K562 (cell line): ENCODE data around the gene TNFAIP6. TPM values are rescaled to one million over a fixed set of nuclear protein-coding genes. Genes with fewer than 3 reads are reported as not detected.

ENCODE experiments used
- FIP1L1 ChIP-seq: fragments of 200-400 bp; formaldehyde crosslinking; IDR thresholded peaks from 2 replicates; pipeline ENCODE4 v1.6.1; 2018; ENCODE audit warnings: mild to moderate bottlenecking, low read depth, low read length; ENCODE audit not compliant: poor library complexity, severe bottlenecking
- RBM22 ChIP-seq: fragments of 200-400 bp; formaldehyde crosslinking; IDR thresholded peaks from 2 replicates; pipeline ENCODE4 v1.6.1; 2018; ENCODE audit warnings: low read length, low read depth; ENCODE audit not compliant: poor library complexity, severe bottlenecking
- SMAD2 ChIP-seq: fragments of 150-350 bp; IDR thresholded peaks from 2 replicates; pipeline ENCODE4 v1.6.1; 2014; ENCODE audit warnings: low read depth, mild to moderate bottlenecking, low read length
- ZNF217 ChIP-seq: sonication (generic); formaldehyde crosslinking; IDR thresholded peaks from 2 replicates; pipeline ENCODE4 v1.8.0; 2022; ENCODE audit warnings: mild to moderate bottlenecking, missing genetic modification reagents
- polyA plus RNA-seq, 8 experiments: library from polyadenylated mRNA; depleted of rRNA in 4 of 8; stranded (reverse) in 5 of 8; unstranded in 3 of 8; fragments of >200 nt; fragmentation: Nextera tagmentation in 2 of 8; fragmentation: Illumina TruSeq in 1 of 8; extraction: Ambion mirVana in 2 of 8; extraction: Trizol in 1 of 8; gene quantifications; 2 replicates each; pipeline versions ENCODE4 v1.2.1 to v1.2.3, GENCODE V29; 2011 to 2014; ENCODE audit warnings: inconsistent platforms in 1 of 8, missing spikeins in 1 of 8
- total RNA-seq, 7 experiments: library from RNA; depleted of rRNA in 6 of 7; stranded (reverse); fragments of >200 nt in 6 of 7; fragmentation: Illumina TruSeq in 2 of 7; extraction: Trizol in 2 of 7; gene quantifications; 2 replicates each; pipeline versions ENCODE4 v1.2.1 to v1.2.3, GENCODE V29; 2011 to 2021; ENCODE audit warnings: low replicate concordance in 1 of 7
- TF ChIP-seq, protein P1 (sequence below): fragments of 200-600 bp; sonication (generic); IDR thresholded peaks from one replicate; pipeline ENCODE4 v1.6.1; 2012; ENCODE audit warnings: mild to moderate bottlenecking, low read depth, low read length, inconsistent platforms
- TF ChIP-seq, protein P2 (sequence below), 3 experiments: fragments of 200-800 bp in 1 of 3; fragments of 250-450 bp in 1 of 3; fragments of 450-650 bp in 1 of 3; sonication (Bioruptor Pico) in 1 of 3; sonication (Bioruptor generic) in 1 of 3; formaldehyde crosslinking in 1 of 3; IDR thresholded peaks; 2 replicates each; pipeline versions ENCODE4 v1.6.1 to v1.8.0; 2016 to 2022; ENCODE audit warnings: mild to moderate bottlenecking in 2 of 3, missing genetic modification characterization in 2 of 3, missing compliant biosample characterization in 1 of 3, moderate library complexity in 1 of 3
- TF ChIP-seq, protein P3 (sequence below): fragments of 450-650 bp; formaldehyde crosslinking; IDR thresholded peaks from 2 replicates; pipeline ENCODE4 v1.4.0; 2022; ENCODE audit warnings: missing genetic modification characterization

Gene TNFAIP6
- total and polyA plus RNA-seq, 9 of the 15 experiments (the other 6 are each of a cell fraction or from before 2014, with no cell fraction given), result 0.07 to 0.28 (median 0.08) TPM; not detected in 6

DNA sequence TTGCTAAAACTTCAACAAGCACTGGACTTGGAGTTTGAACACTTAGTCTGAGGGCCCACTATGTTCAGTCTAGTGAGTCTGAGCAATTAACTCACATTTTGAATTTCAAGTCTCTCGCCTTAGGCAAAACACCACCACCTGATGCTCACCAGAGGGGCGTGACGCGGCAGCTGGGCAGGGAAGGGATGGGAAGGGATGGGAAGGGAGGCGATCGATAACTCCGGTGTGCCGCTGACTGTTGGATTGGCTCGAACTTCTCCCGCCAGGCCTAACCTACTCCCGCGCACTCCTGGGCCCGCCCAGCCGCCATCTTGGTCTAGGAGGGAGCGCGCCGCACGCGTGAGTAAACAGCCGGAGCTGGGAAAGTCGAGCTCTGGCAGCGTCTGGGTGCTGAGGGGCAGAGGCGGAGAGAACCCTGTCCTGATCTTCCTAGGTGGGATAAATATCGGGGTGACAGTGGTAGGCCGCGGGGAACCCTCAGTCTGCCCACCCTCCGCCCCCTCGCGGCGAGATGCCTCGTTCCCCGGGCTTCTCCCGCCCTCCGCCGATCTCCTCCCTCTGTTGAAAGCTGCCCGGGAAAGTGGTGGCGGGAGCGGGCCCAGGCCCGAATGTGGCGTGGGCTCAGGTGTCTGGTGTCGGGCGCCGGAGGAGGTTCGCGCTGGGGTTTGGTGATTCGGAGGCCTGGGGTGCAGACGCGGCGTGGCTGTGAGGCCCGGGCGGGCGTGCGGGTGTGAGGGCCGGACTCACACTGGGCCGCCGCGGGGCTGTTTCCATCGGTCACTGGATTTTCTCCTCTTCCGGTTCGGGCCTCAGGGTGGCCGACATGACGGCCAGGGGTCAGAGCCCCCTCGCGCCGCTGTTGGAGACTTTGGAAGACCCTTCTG, 52.5 kb downstream of the TNFAIP6 start, which contains the start of gene RIF1 (continued):
- TF ChIP-seq RBM22 (peak; percentile 95), FIP1L1 (peak; percentile 81), ZNF217 (CRISPR knock-in tag) (peak; percentile 67; the same call in 1 of the 2 replicates), SMAD2 (no peak)
- TF ChIP-seq, protein P1, sequence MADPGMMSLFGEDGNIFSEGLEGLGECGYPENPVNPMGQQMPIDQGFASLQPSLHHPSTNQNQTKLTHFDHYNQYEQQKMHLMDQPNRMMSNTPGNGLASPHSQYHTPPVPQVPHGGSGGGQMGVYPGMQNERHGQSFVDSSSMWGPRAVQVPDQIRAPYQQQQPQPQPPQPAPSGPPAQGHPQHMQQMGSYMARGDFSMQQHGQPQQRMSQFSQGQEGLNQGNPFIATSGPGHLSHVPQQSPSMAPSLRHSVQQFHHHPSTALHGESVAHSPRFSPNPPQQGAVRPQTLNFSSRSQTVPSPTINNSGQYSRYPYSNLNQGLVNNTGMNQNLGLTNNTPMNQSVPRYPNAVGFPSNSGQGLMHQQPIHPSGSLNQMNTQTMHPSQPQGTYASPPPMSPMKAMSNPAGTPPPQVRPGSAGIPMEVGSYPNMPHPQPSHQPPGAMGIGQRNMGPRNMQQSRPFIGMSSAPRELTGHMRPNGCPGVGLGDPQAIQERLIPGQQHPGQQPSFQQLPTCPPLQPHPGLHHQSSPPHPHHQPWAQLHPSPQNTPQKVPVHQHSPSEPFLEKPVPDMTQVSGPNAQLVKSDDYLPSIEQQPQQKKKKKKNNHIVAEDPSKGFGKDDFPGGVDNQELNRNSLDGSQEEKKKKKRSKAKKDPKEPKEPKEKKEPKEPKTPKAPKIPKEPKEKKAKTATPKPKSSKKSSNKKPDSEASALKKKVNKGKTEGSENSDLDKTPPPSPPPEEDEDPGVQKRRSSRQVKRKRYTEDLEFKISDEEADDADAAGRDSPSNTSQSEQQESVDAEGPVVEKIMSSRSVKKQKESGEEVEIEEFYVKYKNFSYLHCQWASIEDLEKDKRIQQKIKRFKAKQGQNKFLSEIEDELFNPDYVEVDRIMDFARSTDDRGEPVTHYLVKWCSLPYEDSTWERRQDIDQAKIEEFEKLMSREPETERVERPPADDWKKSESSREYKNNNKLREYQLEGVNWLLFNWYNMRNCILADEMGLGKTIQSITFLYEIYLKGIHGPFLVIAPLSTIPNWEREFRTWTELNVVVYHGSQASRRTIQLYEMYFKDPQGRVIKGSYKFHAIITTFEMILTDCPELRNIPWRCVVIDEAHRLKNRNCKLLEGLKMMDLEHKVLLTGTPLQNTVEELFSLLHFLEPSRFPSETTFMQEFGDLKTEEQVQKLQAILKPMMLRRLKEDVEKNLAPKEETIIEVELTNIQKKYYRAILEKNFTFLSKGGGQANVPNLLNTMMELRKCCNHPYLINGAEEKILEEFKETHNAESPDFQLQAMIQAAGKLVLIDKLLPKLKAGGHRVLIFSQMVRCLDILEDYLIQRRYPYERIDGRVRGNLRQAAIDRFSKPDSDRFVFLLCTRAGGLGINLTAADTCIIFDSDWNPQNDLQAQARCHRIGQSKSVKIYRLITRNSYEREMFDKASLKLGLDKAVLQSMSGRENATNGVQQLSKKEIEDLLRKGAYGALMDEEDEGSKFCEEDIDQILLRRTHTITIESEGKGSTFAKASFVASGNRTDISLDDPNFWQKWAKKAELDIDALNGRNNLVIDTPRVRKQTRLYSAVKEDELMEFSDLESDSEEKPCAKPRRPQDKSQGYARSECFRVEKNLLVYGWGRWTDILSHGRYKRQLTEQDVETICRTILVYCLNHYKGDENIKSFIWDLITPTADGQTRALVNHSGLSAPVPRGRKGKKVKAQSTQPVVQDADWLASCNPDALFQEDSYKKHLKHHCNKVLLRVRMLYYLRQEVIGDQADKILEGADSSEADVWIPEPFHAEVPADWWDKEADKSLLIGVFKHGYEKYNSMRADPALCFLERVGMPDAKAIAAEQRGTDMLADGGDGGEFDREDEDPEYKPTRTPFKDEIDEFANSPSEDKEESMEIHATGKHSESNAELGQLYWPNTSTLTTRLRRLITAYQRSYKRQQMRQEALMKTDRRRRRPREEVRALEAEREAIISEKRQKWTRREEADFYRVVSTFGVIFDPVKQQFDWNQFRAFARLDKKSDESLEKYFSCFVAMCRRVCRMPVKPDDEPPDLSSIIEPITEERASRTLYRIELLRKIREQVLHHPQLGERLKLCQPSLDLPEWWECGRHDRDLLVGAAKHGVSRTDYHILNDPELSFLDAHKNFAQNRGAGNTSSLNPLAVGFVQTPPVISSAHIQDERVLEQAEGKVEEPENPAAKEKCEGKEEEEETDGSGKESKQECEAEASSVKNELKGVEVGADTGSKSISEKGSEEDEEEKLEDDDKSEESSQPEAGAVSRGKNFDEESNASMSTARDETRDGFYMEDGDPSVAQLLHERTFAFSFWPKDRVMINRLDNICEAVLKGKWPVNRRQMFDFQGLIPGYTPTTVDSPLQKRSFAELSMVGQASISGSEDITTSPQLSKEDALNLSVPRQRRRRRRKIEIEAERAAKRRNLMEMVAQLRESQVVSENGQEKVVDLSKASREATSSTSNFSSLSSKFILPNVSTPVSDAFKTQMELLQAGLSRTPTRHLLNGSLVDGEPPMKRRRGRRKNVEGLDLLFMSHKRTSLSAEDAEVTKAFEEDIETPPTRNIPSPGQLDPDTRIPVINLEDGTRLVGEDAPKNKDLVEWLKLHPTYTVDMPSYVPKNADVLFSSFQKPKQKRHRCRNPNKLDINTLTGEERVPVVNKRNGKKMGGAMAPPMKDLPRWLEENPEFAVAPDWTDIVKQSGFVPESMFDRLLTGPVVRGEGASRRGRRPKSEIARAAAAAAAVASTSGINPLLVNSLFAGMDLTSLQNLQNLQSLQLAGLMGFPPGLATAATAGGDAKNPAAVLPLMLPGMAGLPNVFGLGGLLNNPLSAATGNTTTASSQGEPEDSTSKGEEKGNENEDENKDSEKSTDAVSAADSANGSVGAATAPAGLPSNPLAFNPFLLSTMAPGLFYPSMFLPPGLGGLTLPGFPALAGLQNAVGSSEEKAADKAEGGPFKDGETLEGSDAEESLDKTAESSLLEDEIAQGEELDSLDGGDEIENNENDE, result no peak
- TF ChIP-seq, protein P2, sequence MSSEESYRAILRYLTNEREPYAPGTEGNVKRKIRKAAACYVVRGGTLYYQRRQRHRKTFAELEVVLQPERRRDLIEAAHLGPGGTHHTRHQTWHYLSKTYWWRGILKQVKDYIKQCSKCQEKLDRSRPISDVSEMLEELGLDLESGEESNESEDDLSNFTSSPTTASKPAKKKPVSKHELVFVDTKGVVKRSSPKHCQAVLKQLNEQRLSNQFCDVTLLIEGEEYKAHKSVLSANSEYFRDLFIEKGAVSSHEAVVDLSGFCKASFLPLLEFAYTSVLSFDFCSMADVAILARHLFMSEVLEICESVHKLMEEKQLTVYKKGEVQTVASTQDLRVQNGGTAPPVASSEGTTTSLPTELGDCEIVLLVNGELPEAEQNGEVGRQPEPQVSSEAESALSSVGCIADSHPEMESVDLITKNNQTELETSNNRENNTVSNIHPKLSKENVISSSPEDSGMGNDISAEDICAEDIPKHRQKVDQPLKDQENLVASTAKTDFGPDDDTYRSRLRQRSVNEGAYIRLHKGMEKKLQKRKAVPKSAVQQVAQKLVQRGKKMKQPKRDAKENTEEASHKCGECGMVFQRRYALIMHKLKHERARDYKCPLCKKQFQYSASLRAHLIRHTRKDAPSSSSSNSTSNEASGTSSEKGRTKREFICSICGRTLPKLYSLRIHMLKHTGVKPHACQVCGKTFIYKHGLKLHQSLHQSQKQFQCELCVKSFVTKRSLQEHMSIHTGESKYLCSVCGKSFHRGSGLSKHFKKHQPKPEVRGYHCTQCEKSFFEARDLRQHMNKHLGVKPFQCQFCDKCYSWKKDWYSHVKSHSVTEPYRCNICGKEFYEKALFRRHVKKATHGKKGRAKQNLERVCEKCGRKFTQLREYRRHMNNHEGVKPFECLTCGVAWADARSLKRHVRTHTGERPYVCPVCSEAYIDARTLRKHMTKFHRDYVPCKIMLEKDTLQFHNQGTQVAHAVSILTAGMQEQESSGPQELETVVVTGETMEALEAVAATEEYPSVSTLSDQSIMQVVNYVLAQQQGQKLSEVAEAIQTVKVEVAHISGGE (CRISPR knock-in tag; IDR thresholded peaks at IDR 0.05), result peak in 1 of 3 experiments; percentile 73; a peak in 3 of 6 replicates
- TF ChIP-seq, protein P3, sequence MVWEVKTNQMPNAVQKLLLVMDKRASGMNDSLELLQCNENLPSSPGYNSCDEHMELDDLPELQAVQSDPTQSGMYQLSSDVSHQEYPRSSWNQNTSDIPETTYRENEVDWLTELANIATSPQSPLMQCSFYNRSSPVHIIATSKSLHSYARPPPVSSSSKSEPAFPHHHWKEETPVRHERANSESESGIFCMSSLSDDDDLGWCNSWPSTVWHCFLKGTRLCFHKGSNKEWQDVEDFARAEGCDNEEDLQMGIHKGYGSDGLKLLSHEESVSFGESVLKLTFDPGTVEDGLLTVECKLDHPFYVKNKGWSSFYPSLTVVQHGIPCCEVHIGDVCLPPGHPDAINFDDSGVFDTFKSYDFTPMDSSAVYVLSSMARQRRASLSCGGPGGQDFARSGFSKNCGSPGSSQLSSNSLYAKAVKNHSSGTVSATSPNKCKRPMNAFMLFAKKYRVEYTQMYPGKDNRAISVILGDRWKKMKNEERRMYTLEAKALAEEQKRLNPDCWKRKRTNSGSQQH (CRISPR knock-in tag), result no peak
